T follicular helper cell (primary cell): ENCODE results near the gene MGAT5B.

Source experiments
- DNase-seq: peaks from one replicate; pipeline ENCODE4 v3.0.0-alpha.2; 2020; ENCODE audit warnings: low read depth

Gene MGAT5B

GRCh38 chr17:76981545-76982295, 113.5 kb downstream of the MGAT5B start:
- DNase-seq = no peak

- DNase-seq = no peak
These were observed 114.3 kb downstream of the MGAT5B start for GRCh38 chr17:76982408-76983074.

- no peak for DNase-seq
These were observed 115.0 kb downstream of the MGAT5B start for GRCh38 chr17:76983075-76983775.

GRCh38 chr17:76986365-76986764, 118.2 kb downstream of the MGAT5B start:
- DNase-seq = no peak

- DNase-seq = no peak
These were observed 119.4 kb downstream of the MGAT5B start for GRCh38 chr17:76987486-76988093.

- no peak for DNase-seq
These were observed 120.6 kb downstream of the MGAT5B start for GRCh38 chr17:76988796-76989195.

- no peak for DNase-seq
These were observed 121.3 kb downstream of the MGAT5B start for GRCh38 chr17:76989519-76989918.

- no peak for DNase-seq
These were observed 124.7 kb downstream of the MGAT5B start for GRCh38 chr17:76992891-76993290.

- DNase-seq = no peak
These were observed 125.4 kb downstream of the MGAT5B start for GRCh38 chr17:76993651-76994050.

GRCh38 chr17:76994237-76994637, 126.0 kb downstream of the MGAT5B start:
- DNase-seq = no peak

GRCh38 chr17:76995387-76996105, 127.3 kb downstream of the MGAT5B start:
- DNase-seq = no peak

GRCh38 chr17:76996741-76997694, 128.8 kb downstream of the MGAT5B start:
- DNase-seq = no peak

- DNase-seq = peak; percentile 36
These were observed 129.9 kb downstream of the MGAT5B start for GRCh38 chr17:76997981-76998531.

GRCh38 chr17:76998839-76999238, 130.6 kb downstream of the MGAT5B start:
- no peak for DNase-seq
